ENCODE results near the gene BTBD18.
A peak's percentile ranks its signal among the peaks of the same experiment; 100 is the strongest.
"Not testable (repeated sequence)": the region's sequence is repeated elsewhere in the genome, so short reads cannot be mapped to it uniquely, and the experiment has no call there.

Gene BTBD18

DNA sequence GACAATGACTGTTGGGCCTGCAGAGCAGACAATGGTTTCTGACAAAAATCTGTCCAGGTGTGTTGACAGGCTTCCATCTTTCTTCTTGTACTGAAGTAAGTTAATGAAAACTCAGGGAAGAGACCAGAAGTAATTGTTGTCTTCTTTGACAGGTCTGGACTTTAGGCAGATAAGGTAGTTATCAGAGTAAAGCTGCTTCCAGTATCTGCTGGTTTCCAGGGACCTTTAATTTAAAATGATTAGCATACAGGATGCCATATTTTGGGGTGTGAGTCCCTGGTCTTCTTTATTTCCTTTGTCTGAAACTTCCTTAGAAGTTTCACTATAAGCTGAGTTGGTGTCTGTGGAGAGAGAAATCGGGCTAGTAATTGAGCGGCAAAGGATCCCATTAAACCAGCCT, 37.8 kb downstream of the BTBD18 start:
- no peak for DNase-seq
- Mint-ChIP-seq H3K27ac (peak overlapping the region; percentile 94 to 97), H3K4me3 (peak overlapping the region; percentile 81 to 93), H3K9me3 (no peaks in the 10 kb centered on the region), H3K27me3 (no peaks in the 10 kb centered on the region), H3K4me1 (peaks cover 50% of the 10 kb centered on the region)
- ATAC-seq = no peak

DNA sequence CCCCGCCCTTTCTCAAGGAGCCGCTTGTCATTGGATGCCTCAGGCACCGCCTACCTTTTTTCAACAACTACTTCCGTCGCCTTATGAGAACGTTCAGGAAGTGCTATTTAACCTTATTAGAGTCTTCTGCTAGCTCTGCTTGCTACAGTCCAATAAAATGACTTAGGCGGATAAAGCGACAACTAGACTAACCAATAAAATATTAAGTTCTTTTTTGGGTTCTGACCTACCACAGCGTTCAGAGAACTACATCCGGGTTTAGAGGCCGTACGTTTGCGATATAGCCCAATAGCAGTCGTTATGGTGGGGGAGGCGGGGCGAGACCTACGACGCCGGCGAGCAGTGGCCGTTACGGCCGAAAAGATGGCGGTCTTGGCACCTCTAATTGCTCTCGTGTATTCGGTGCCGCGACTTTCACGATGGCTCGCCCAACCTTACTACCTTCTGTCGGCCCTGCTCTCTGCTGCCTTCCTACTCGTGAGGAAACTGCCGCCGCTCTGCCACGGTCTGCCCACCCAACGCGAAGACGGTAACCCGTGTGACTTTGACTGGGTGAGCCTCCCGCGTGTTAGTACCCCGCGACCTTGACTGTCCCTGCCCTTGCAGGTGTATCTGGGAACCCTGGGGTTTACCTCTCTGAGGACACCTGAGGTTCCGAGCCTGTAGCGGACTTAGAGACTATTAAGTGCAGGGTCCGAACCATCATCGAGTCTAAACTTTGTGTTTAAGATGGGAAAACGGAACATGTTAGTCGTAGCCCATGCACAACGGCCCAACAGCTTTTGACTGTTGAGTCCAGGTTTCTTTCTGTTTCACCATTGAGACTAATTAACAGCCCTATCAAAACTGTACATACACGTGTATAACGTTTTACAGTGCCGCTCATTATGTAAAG, 39.1 kb downstream of the BTBD18 start, which contains the start of gene TMX2:
TSS of gene TMX2 (plus strand) at position 338 of the 895 bp plus-strand sequence. CDS start at position 364, 26 bp downstream.
- H3K4me3 Mint-ChIP-seq = peak within 1 kb of the TSS; percentile 81 to 93
- H3K27ac Mint-ChIP-seq = peak within 1 kb of the TSS; percentile 94 to 97
- H3K27me3 Mint-ChIP-seq = no peaks in the 10 kb centered on the region
- peak; percentile 86 to 93 for DNase-seq
- no peaks in the 10 kb centered on the region for H3K9me3 Mint-ChIP-seq
- H3K4me1 Mint-ChIP-seq = peaks cover 58% of the 10 kb centered on the region
- ATAC-seq = peak; percentile 95

DNA sequence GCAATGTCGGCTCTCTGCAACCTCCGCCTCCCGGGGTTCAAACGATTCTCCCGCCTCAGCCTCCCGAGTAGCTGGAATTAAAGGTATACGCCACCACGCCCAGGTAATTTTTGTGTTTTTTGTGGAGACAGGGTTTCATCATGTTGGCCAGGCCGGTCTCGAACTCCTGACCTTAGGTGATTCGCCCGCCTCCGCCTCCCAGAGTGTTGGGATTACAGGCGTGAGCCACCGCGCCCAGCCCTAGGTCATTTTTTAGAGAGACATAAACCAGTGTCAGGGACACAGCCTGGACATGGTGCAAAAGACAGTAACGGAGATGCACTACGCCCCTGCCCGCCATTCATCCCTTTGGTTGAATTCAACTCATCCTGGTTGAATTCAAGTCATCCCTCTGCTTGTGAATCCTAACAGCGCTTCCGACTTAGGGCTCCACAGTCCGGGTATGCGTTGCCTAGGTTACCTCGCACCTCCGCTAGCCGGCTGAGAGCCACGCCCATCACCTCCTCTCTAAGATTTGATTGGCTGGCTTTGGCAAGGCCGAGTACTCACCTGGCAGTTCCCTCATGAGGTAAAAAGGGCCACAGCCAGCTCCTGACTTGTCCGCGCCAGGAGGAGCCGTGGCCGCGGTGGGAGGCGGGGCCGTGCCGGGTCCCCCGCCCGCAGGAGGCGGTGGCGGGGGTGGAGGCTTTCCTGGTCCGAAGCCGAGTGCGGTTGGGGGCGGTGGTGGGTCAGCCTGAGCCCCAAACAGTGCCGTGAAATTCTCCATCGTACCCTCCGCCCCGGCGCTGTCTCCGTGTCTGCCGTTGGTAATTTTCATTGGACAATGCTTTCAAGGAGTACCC, 40.0 kb downstream of the BTBD18 start, which contains the start of gene MED19:
TSS of gene MED19 (minus strand) at position 802 of the 842 bp plus-strand sequence. CDS start at position 766, 36 bp downstream.
- peak; percentile 73 for ATAC-seq
- Mint-ChIP-seq H3K27ac (peak within 1 kb of the TSS; percentile 94 to 97), H3K4me3 (peak within 1 kb of the TSS; percentile 81 to 93)

DNA sequence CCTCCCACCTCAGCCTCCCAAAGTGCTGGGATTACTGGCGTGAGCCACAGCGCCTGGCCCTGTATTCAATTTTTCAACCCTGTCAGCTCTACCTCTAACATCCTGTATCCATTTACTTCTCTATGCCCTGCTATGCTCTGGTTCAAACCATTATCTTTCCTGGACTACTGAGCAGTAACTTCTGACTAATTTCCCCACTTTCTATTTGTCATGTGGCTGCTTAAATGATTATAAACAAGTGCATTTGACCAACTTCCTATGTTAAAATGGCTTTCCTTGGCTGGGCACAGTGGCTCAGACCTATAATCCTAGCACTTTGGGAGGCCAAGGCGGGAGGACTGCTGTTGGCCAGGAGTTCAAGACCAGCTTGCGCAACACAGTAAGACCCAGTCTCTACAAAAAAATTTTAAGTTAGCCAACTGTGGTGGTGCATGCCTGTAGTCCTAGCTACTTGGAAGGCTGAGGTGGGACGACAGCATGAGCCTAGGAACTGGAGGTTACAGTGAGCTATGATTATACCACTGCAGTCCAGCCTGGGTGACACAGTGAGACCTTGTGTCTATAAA, 41.7 kb downstream of the BTBD18 start:
- Mint-ChIP-seq H3K9me3 (no peaks in the 10 kb centered on the region), H3K27ac (no peak overlapping the region), H3K27me3 (no peaks in the 10 kb centered on the region), H3K4me3 (peak overlapping the region in 1 of 2 donors; percentile 2), H3K4me1 (peaks cover 57% of the 10 kb centered on the region)
- DNase-seq (no peak), ATAC-seq (no peak)

More for the DNA sequence above, 40.0 kb downstream of the BTBD18 start, which contains the start of gene MED19:
- peak; percentile 74 to 84 for DNase-seq
- no peaks in the 10 kb centered on the region for H3K9me3 Mint-ChIP-seq
- no peaks in the 10 kb centered on the region for H3K27me3 Mint-ChIP-seq
- H3K4me1 Mint-ChIP-seq = peaks cover 58% of the 10 kb centered on the region

DNA sequence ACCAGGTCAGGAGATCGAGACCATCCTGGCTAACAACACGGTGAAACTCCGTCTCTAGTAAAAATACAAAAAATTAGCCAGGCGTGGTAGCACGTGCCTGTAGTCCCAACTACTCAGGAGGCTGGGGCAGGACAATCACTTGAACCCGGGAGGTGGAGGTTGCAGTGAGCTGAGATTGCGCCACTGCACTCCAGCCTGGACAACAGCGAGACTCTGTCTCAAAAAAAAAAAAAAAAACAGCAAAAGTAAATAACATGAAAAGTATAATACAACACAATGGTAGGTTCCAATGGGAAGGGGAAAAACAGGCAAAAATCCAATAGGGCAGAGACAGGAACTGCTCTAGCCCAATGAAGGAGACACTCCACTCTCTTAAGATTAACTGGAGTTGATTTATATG, 46.2 kb downstream of the BTBD18 start:
- H3K27ac Mint-ChIP-seq, DNase-seq, ATAC-seq, H3K9me3 Mint-ChIP-seq, H3K4me3 Mint-ChIP-seq, H3K27me3 Mint-ChIP-seq: not testable (repeated sequence)
- H3K4me1 Mint-ChIP-seq = peaks cover 25% of the 10 kb centered on the region

DNA sequence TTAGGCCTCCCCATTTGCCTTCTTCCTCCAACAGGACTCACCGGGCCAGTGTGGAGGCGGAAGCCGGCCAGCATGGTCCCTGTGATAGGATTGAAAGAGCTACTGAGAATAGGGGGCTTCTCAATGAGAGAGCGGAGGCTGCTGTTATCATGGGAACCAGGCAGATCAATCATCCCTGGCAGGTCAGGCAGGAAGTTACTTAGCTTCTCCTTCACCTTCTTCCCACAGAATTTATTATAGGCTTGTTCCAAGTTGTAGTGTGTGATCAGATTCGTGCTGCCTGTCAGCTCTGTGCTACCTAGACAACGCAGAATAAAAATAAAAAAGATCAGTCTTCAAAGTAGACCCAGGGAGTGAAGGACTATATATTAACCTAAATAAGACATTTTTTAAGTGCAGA, 46.7 kb downstream of the BTBD18 start:
- Mint-ChIP-seq H3K27ac (peak overlapping the region in 1 of 2 donors; percentile 27), H3K4me1 (peaks cover 20% of the 10 kb centered on the region), H3K4me3 (no peak overlapping the region), H3K27me3 (no peaks in the 10 kb centered on the region), H3K9me3 (no peaks in the 10 kb centered on the region)
- no peak for ATAC-seq
- DNase-seq = no peak

DNA sequence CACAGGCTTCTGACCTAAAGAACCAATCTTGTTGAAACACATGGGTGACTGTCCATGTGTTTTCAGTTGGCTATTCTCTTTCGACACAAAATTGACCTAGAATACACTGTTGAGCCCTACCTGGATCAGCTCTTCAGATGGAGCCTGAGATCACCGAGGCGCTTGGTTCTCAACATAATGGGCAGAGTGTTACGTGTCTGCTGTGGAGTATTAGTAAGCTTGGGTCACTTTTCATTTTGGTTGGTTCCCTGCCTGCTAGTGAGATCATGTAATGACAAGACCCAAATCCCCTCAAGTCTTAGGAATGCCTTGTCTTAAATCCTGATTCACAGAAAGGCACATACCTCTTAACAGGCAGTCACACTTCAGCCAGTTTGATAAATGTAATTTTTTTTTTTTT, 48.3 kb downstream of the BTBD18 start:
- ATAC-seq (no peak), DNase-seq (no peak)
- Mint-ChIP-seq H3K4me3 (no peak overlapping the region), H3K9me3 (no peaks in the 10 kb centered on the region), H3K27me3 (no peaks in the 10 kb centered on the region), H3K27ac (peak overlapping the region; percentile 67 to 84), H3K4me1 (peaks cover 4% of the 10 kb centered on the region)

DNA sequence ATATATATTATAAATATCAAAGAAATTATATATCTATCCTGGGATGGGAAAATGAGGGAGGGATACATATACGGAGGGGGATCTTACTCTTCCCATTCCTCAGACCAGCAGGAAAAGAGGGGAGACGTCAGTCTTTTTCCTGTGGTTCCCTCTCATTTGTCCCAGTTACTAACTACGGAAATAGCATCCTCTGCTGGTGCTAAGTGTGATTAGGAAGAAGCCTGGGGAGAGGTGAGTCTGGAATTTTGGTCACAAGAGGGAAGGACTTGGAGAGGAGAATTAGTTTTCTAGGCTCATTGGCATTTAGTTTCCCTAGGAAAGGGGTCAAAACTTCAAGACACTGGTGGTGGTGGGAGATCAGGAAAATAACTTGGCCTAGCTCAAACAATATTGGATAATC, 51.2 kb downstream of the BTBD18 start:
- Mint-ChIP-seq H3K4me1 (no peaks in the 10 kb centered on the region), H3K27me3 (no peaks in the 10 kb centered on the region), H3K9me3 (no peaks in the 10 kb centered on the region), H3K4me3 (no peak overlapping the region), H3K27ac (peak overlapping the region in 1 of 2 donors; percentile 8)
- ATAC-seq = no peak
- no peak for DNase-seq

DNA sequence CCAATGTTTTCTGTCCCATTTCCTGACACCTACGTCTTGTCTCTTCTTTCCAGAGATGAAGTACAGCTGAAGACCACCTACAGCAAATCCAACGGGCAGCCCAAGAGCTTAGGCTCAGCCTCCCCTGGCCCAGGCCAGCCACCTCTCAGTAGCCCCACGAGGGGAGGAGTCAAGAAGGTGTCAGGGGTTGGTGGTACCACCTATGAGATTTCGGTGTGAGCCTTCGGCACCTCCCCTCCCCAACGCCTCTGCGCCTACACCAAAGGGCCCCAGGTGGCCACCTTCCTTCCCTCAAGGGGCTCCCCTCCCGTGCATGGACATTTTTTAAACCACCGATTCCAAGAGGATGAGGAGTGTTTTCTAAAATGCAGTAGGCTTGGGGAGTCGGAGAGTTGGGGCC, 51.8 kb downstream of the BTBD18 start:
- no peak for ATAC-seq
- H3K9me3 Mint-ChIP-seq = no peaks in the 10 kb centered on the region
- no peak overlapping the region for H3K27ac Mint-ChIP-seq
- no peak for DNase-seq
- no peak overlapping the region for H3K4me3 Mint-ChIP-seq
- H3K4me1 Mint-ChIP-seq = no peaks in the 10 kb centered on the region
- H3K27me3 Mint-ChIP-seq = no peaks in the 10 kb centered on the region

DNA sequence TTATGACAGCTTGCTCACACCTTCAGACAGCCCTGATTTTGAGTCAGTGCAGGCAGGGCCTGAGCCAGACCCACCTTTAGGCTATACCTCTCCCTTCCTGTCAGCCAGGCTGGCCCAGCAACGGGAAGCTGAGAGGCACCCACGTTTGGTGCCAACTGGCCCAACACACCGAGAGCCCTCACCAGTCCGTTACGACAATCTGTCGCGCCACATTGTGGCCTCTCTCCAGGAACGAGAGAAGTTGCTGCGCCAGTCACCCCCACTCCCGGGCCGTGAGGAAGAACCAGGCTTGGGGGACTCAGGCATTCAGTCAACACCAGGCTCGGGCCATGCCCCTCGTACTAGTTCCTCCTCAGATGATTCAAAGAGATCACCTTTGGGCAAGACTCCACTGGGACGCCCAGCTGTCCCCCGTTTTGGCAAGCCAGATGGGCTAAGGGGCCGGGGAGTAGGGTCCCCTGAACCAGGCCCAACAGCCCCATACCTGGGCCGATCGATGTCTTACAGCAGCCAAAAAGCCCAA, 52.7 kb downstream of the BTBD18 start:
- Mint-ChIP-seq H3K4me3 (no peak overlapping the region), H3K27me3 (no peaks in the 10 kb centered on the region), H3K27ac (no peak overlapping the region), H3K4me1 (no peaks in the 10 kb centered on the region), H3K9me3 (no peaks in the 10 kb centered on the region)
- ATAC-seq (peak; percentile 12), DNase-seq (no peak)
